Activated effector memory CD4-positive, alpha-beta T cell treated with anti-CD3 and anti-CD28 coated beads, Interleukin-2, amount 50 U/mL, for 16 hours (primary cell): Measurements from ENCODE around the gene BANF1.
A peak's percentile ranks its signal among the peaks of the same experiment; 100 is the strongest.

ENCODE experiments used
- DNase-seq: peaks from one replicate; pipeline ENCODE4 v3.0.0-alpha.2; 2020

The BANF1 gene

GRCh38 chr11:66001942-66002647 lies at the start of gene BANF1, which contains the start of gene EIF1AD:
Gene BANF1 (plus strand): TSS chr11:66002503. CDS start chr11:66003251, 748 bp downstream.
Gene EIF1AD (minus strand): TSS chr11:66002157. CDS start chr11:66000389, 1,768 bp downstream.
- DNase-seq: peak; percentile 96

- no peak for DNase-seq
Measured at GRCh38 chr11:65953471-65953870, 48.8 kb upstream of the BANF1 start.

GRCh38 chr11:65954771-65955170 lies 47.5 kb upstream of the BANF1 start:
- no peak for DNase-seq

GRCh38 chr11:65958291-65958690 lies 44.0 kb upstream of the BANF1 start:
- no peak for DNase-seq

GRCh38 chr11:65958774-65959420 lies 43.4 kb upstream of the BANF1 start:
- DNase-seq: no peak

GRCh38 chr11:65960824-65961266 lies 41.5 kb upstream of the BANF1 start:
- DNase-seq: no peak

GRCh38 chr11:65961267-65962140 lies 40.8 kb upstream of the BANF1 start, which contains the start of gene SART1:
Gene SART1 (plus strand): TSS chr11:65961734. CDS start chr11:65961781, 47 bp downstream.
- peak; percentile 98 for DNase-seq

GRCh38 chr11:65962141-65962564 lies 40.1 kb upstream of the BANF1 start:
- no peak for DNase-seq

- no peak for DNase-seq
Measured at GRCh38 chr11:65964906-65965305, 37.4 kb upstream of the BANF1 start.

- no peak for DNase-seq
Measured at GRCh38 chr11:65965986-65966762, 36.1 kb upstream of the BANF1 start.

GRCh38 chr11:65967329-65967934 lies 34.9 kb upstream of the BANF1 start:
- no peak for DNase-seq

- no peak for DNase-seq
Measured at GRCh38 chr11:65968600-65969482, 33.5 kb upstream of the BANF1 start.

- DNase-seq: no peak
Measured at GRCh38 chr11:65972116-65972515, 30.2 kb upstream of the BANF1 start.

GRCh38 chr11:65973439-65974110 lies 28.7 kb upstream of the BANF1 start:
- no peak for DNase-seq

GRCh38 chr11:65975771-65976170 lies 26.5 kb upstream of the BANF1 start:
- DNase-seq: no peak

GRCh38 chr11:65976216-65977176 lies 25.8 kb upstream of the BANF1 start:
- no peak for DNase-seq

- no peak for DNase-seq
Measured at GRCh38 chr11:65977621-65978390, 24.5 kb upstream of the BANF1 start.
